ENCODE results near the gene TAF12.
"Not testable (repeated sequence)": the region's sequence is repeated elsewhere in the genome, so short reads cannot be mapped to it uniquely, and the experiment has no call there.

DNA sequence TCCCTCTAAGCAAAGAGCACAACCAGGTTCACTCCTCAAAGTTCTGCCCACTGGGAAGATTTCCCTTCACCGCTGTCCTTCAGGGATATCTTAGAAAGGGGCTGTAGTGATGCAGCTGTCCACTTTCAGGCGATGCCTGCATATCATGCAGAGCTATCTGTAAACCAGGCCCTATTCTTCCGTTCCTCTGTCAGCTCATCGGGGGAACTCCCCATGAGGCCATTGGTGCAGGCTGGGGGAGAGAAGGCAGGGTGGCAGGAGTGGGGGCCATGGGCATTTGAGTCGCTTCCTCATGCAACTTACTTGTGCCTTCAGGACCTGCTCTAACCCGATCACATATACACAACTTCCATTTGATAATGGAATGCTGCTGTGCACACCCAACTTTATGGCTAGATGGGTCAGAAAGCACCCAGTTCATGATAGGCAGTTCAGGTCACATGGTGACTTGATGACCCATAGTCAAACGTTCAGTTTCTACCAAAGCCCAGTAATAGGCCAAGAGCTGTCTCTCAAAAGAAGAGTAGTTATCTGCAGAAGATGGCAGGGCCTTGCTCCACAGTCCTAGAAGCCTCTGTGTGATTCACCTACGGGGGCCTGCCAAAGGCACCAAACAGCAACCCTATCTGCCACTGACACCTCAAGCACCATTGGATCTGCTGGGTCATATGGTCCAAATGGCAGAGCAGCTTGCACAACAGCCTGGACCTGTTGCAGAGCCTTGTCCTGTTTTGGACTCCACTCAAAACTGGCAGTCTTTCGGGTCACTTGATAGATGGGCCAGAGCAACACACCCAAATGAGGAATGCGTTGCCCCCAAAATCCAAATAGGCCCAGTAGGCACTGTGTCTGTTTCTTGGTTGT, 12.8 kb upstream of the TAF12 start:
- TF ChIP-seq POLR2AphosphoS5 (IDR thresholded peaks at IDR 0.05; ENCODE audit: low read depth, low read length); POLR2A (IDR thresholded peaks at IDR 0.05; ENCODE audit: low read depth, low read length); POU2F2 (IDR thresholded peaks at IDR 0.05; ENCODE audit: low read depth, low read length); TAF1 (IDR thresholded peaks at IDR 0.05; ENCODE audit: low read depth, low read length); SPI1 (IDR thresholded peaks at IDR 0.05; ENCODE audit: low read depth, low read length); PAX5 (IDR thresholded peaks at IDR 0.05; ENCODE audit: insufficient read depth, low read length, severe bottlenecking): not testable (repeated sequence)

Data from GM12891 (cell line).